Activated T-helper 17 cell treated with anti-CD3 and anti-CD28 coated beads, Interleukin-2, amount 50 U/mL, for 72 hours (primary cell): Measurements from ENCODE around the gene TUBA3C. TPM values are rescaled to one million over a fixed set of nuclear protein-coding genes. Genes with fewer than 3 reads are reported as not detected.

Source experiments
- ATAC-seq: fragments of 150-1000 bp; cut with Tn5 transposase; replicated peaks from 2 replicates; pipeline ENCODE4 v1.10.0; 2021; ENCODE audit warnings: mild to moderate bottlenecking, moderate library complexity
- H3K27ac Mint-ChIP-seq: one replicate; pipeline ENCODE4 v1.8.0; 2022; ENCODE audit warnings: mixed read lengths
- H3K27me3 Mint-ChIP-seq: one replicate; pipeline ENCODE4 v1.8.0; 2022; ENCODE audit warnings: mixed read lengths
- H3K36me3 Mint-ChIP-seq: one replicate; pipeline ENCODE4 v1.8.0; 2022; ENCODE audit warnings: low read depth, mild to moderate bottlenecking, mixed read lengths
- H3K4me1 Mint-ChIP-seq: one replicate; pipeline ENCODE4 v1.8.0; 2022; ENCODE audit warnings: mixed read lengths
- H3K4me3 Mint-ChIP-seq: one replicate; pipeline ENCODE4 v1.8.0; 2022; ENCODE audit warnings: mild to moderate bottlenecking, mixed read lengths
- H3K9me3 Mint-ChIP-seq: one replicate; pipeline ENCODE4 v1.8.0; 2022; ENCODE audit warnings: mixed read lengths
- total RNA-seq, 2 donors: library from RNA; stranded (reverse); gene quantifications; one replicate each; pipeline ENCODE4 v1.2.3, GENCODE V29; 2022

The TUBA3C gene
- total RNA-seq, 2 donors from 2014 or later, result not detected

DNA sequence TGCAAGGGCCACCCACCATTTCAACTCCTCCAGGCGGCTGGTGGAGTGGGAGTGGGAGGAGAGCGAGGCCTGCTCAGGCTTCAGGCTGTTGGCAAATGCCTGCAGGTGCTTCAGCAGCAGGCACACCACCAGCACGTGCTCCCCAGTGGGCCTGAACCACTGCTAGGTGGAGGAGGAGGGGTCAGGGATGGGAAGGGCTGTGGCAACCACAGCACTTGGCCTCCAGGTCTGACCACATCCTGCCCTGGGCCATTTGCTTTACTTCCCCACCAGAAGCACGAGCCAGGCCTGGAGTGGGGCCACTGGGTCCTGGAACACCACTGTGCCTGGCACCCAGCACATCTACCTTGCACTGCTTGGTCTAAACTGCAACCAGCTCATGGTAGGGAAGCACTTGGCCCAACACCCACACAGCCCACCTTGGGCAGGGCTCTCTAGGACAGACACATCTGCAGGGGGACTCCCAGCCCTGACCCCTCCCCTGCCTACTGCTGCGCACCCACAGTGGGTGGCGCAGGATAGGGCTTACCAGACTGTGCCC lies 26.2 kb downstream of the TUBA3C start:
- H3K27me3 Mint-ChIP-seq, result no peaks in the 10 kb centered on the region
- H3K4me3 Mint-ChIP-seq, result no peak overlapping the region
- H3K27ac Mint-ChIP-seq, result no peak overlapping the region
- no peaks in the 10 kb centered on the region for H3K9me3 Mint-ChIP-seq
- no peaks in the 10 kb centered on the region for H3K4me1 Mint-ChIP-seq
- no peaks in the 10 kb centered on the region for H3K36me3 Mint-ChIP-seq
- ATAC-seq, result no peak

DNA sequence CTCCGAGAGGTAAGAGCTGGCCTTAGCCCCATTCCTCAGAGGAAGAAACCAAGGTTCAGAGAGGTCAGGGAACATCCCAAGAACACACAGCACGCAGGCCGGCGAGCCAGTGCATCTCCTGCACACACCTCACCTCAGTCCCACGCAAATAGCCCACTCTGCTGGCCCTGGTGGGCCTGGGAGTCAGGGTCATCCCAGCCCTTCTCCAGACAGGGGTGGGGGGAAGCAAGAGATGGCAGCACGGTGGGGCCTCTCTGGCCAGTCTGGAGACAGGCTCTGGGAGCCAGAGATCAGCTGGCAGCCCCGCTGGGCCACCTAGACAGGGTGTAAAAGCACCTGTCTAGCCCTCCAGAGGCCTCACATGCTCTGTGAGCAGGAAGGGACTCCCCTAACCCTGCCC lies 26.8 kb downstream of the TUBA3C start:
- Mint-ChIP-seq H3K9me3 (no peaks in the 10 kb centered on the region), H3K27me3 (no peaks in the 10 kb centered on the region), H3K4me1 (no peaks in the 10 kb centered on the region), H3K4me3 (no peak overlapping the region), H3K27ac (no peak overlapping the region), H3K36me3 (no peaks in the 10 kb centered on the region)
- ATAC-seq, result no peak

DNA sequence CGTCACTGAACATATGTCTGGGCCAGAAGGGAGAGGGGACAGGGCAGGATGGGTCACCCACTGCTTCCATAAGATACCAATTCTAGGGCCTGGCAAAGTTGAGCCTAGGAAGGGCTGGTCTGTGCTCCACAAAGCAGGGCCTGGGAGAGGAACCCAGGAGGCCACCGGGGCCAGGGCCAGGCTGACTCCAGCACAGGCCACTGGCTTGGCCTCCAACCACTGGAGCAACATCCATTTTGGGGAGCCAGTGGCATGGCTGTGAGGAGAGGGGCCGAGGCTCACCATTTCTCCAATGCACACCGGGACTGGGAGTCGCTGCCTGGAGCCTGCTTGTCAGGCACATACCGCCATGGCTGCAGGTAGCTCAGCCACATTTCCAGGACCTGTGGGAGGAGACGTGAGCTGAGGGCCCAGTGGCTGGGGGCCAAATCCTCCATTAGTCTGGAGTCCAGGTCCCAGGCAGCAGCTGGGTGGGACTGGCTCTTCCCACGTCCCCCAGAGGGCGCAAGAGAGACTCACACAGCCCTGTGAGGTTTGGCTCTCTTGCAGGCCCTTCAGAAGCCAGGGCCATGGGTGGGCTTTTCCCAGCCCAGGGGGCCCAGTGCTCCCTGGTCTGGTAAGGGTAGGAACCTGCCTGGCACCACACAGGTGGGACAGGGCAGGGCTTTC lies 27.7 kb downstream of the TUBA3C start:
- no peaks in the 10 kb centered on the region for H3K4me1 Mint-ChIP-seq
- no peaks in the 10 kb centered on the region for H3K36me3 Mint-ChIP-seq
- H3K27ac Mint-ChIP-seq, result no peak overlapping the region
- peaks cover 2% of the 10 kb centered on the region for H3K9me3 Mint-ChIP-seq
- ATAC-seq, result no peak
- no peak overlapping the region for H3K4me3 Mint-ChIP-seq
- H3K27me3 Mint-ChIP-seq, result peaks cover 2% of the 10 kb centered on the region

DNA sequence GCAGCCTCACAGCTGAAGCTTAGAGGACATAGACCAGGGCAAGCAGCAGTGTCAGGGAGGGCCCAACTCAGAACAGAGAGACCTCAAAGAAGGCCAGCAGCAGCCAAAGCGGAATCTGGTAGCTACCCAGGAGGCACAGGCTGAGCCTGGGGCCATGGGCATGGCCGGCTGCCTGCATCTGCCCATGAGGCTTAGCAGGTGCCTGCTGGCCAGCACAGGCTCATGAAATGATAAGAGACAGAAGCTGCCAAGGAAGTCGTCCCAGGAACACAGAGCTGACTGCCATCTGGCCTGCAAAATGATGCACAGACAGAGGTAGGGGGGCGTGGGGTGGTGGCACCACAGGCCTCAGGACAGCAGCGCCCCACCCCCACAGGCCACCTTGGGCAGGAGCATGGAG lies 29.2 kb downstream of the TUBA3C start:
- Mint-ChIP-seq H3K4me1 (no peaks in the 10 kb centered on the region), H3K27me3 (peaks cover 6% of the 10 kb centered on the region), H3K27ac (no peak overlapping the region), H3K36me3 (no peaks in the 10 kb centered on the region), H3K4me3 (no peak overlapping the region), H3K9me3 (peaks cover 13% of the 10 kb centered on the region)
- ATAC-seq, result no peak

DNA sequence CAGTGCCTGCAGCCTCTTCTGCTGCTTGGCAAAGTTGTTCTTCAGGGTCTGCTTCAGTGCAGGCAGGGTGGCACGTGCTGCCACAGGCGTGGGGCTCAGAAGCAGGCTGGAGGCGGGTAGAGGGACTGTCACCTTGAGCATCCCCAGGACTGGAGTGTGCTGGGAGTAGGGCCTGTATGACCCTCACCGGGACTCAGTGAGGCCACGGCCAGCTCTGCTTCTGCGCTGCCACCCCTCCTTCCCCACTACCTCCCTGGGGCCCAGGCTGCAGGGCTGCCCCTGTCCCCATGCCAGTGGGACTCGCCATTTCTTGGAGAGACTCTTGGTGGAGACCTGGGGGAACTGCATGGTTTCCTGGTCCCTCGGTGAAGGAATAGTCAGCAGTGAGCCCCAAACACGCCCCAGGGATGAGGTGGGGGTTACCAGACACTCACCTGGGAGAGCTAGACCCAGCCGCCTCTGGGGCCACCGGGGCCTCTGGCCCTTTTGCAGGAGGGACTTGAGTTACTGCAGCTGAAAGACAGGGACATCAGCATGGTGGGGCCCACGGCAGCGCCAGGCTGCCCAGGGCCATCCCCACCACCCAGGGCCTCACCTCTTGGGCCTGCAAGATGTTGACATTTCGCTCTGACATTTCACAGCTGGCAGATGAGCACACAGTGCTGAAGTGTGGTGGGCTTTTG lies 29.9 kb downstream of the TUBA3C start:
- no peak for ATAC-seq
- H3K27me3 Mint-ChIP-seq, result peaks cover 6% of the 10 kb centered on the region
- no peaks in the 10 kb centered on the region for H3K4me1 Mint-ChIP-seq
- no peaks in the 10 kb centered on the region for H3K36me3 Mint-ChIP-seq
- no peak overlapping the region for H3K4me3 Mint-ChIP-seq
- no peak overlapping the region for H3K27ac Mint-ChIP-seq
- H3K9me3 Mint-ChIP-seq, result peaks cover 13% of the 10 kb centered on the region

GRCh38 chr13:19150712-19151228 lies 30.9 kb downstream of the TUBA3C start:
- Mint-ChIP-seq H3K4me1 (no peaks in the 10 kb centered on the region), H3K27ac (no peak overlapping the region), H3K36me3 (no peaks in the 10 kb centered on the region), H3K9me3 (peaks cover 17% of the 10 kb centered on the region), H3K27me3 (peaks cover 12% of the 10 kb centered on the region), H3K4me3 (no peak overlapping the region)
- no peak for ATAC-seq

DNA sequence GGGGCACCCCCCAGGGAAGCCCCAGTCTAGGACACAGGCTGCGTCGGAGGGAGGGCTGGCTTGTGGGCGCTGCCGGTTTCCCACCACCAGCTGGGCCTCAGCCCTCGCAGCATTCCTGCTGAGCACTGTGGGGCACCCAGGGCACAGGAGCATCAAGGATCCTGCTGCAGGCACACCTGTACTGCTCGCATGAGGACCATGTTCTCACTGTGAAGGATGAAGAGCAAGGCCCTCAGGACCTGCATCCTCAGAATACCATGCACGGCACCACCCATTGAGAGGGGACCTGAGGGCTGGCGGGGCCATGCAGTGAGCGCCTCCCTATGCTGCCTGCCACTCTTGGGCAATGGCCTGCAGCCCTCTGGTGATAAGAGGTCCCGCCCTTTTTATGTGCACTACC lies 31.4 kb downstream of the TUBA3C start:
- H3K9me3 Mint-ChIP-seq, result peaks cover 17% of the 10 kb centered on the region
- peaks cover 12% of the 10 kb centered on the region for H3K27me3 Mint-ChIP-seq
- no peaks in the 10 kb centered on the region for H3K36me3 Mint-ChIP-seq
- H3K4me1 Mint-ChIP-seq, result no peaks in the 10 kb centered on the region
- H3K4me3 Mint-ChIP-seq, result no peak overlapping the region
- no peak for ATAC-seq
- H3K27ac Mint-ChIP-seq, result no peak overlapping the region

- Mint-ChIP-seq H3K27ac (no peak overlapping the region), H3K4me3 (no peak overlapping the region), H3K27me3 (peaks cover 15% of the 10 kb centered on the region), H3K4me1 (no peaks in the 10 kb centered on the region), H3K9me3 (peaks cover 17% of the 10 kb centered on the region), H3K36me3 (no peaks in the 10 kb centered on the region)
- no peak for ATAC-seq
Measured at GRCh38 chr13:19148561-19148960, 33.1 kb downstream of the TUBA3C start.
